Loucy (cell line): ENCODE data around the gene ACSS3.

Experiments
- CTCF ChIP-seq: fragments of 200-600 bp; sonication (generic); conservative IDR thresholded peaks from 2 replicates; pipeline ENCODE4 v1.5.1; 2014; ENCODE audit warnings: mild to moderate bottlenecking, antibody characterized with exemption, low read length
- EZH2phosphoT487 ChIP-seq: fragments of 200-600 bp; IDR thresholded peaks from 2 replicates; pipeline ENCODE4 v1.6.1; 2018; ENCODE audit warnings: antibody characterized with exemption, mild to moderate bottlenecking, moderate library complexity, borderline replicate concordance

GRCh38 chr12:81092053-81092452 is 14.2 kb downstream of the ACSS3 start:
- no peak for TF ChIP-seq CTCF
- no peak for TF ChIP-seq EZH2phosphoT487
